Measurements from ENCODE around the gene NME3.

The NME3 gene

DNA sequence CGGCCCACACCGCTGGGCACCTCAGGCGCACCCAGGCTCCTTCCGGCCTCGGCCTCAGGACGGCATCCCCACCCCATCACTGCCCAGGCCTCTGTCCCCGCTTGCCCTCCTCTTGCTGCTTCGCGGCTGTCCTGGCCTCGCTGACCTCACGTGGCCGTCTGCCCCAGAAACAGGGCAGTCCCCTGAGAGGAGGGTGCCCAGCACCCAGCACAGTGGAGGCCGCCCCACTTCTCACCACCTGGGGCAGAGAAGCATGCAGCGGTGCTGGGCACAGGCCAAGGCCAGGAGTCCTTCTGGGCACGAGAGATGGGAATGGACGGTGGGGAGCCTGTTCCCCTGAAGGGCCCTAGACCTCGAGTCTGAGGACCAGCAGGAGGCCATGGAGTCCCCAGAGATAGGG, 46.4 kb upstream of the NME3 start:
- DNase-seq (ENCODE audit: low read depth) = no peak
- no peak overlapping the region for H3K4me3 ChIP-seq (ENCODE audit: low read length)
- TF ChIP-seq, protein P1, sequence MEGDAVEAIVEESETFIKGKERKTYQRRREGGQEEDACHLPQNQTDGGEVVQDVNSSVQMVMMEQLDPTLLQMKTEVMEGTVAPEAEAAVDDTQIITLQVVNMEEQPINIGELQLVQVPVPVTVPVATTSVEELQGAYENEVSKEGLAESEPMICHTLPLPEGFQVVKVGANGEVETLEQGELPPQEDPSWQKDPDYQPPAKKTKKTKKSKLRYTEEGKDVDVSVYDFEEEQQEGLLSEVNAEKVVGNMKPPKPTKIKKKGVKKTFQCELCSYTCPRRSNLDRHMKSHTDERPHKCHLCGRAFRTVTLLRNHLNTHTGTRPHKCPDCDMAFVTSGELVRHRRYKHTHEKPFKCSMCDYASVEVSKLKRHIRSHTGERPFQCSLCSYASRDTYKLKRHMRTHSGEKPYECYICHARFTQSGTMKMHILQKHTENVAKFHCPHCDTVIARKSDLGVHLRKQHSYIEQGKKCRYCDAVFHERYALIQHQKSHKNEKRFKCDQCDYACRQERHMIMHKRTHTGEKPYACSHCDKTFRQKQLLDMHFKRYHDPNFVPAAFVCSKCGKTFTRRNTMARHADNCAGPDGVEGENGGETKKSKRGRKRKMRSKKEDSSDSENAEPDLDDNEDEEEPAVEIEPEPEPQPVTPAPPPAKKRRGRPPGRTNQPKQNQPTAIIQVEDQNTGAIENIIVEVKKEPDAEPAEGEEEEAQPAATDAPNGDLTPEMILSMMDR (conservative IDR thresholded peaks at IDR 0.05; ENCODE audit: low read length) = no peak

DNA sequence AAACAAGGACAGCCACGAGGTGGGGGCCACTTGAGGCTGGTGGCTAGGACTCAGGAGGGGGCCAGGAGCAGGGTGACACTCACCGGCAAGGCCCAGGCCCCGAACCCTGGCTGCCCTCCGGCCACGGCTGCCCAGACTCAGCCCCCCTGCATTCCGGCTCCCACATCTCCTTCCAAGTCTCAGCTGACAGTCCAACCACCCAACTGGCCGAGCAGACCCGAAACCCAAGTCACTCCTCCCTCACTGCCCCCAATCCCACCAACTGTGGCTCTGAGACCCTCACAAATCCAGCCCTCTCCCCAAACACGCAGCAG, 45.9 kb upstream of the NME3 start:
- H3K4me3 ChIP-seq (ENCODE audit: low read length) = no peak overlapping the region
- TF ChIP-seq, protein P1 (conservative IDR thresholded peaks at IDR 0.05; ENCODE audit: low read length) = no peak
- DNase-seq (ENCODE audit: low read depth) = no peak

DNA sequence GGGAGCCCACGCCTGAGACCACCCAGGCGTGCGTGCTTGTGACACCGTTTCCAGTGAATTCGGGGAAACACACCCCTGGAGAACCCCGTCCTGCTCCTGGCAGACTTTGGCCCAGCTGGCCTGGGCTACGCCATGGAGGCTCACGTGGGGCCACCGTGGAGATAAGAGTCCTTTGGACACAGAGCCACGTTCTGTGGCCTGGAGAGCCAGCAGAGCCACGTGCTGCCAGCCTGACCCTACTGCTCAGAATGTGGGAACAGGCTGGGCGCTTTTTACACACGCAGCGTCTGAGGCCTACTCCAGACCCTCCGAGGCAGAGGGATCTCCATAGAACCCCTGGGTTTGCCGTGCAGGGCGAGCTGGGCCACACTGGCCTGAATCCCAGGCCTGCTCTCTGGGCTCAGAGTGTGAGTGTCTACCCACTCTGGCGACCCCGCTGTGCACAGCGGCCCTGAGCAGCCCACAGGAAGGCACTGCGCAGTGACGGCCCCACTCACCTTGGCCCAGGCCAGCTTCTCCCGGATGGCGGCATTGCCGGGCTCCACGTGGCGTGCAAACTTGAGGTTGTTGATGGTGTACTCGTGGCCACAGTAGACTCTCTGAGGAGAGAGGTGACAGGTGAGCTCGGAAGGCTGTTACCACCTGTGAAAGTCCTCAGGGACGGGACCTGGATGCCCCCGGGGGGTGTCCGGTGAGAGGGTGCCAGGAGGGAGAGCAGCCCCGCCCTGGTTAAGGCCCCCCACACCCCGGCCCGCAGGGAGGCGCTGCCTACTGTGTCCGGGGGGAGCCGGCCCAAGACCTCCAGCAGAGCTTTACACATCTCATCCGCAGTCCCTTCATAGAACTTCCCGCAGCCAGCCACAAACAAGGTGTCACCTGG, 45.3 kb upstream of the NME3 start:
- DNase-seq (ENCODE audit: low read depth) = no peak
- TF ChIP-seq, protein P1 (conservative IDR thresholded peaks at IDR 0.05; ENCODE audit: low read length) = no peak
- no peak overlapping the region for H3K4me3 ChIP-seq (ENCODE audit: low read length)

DNA sequence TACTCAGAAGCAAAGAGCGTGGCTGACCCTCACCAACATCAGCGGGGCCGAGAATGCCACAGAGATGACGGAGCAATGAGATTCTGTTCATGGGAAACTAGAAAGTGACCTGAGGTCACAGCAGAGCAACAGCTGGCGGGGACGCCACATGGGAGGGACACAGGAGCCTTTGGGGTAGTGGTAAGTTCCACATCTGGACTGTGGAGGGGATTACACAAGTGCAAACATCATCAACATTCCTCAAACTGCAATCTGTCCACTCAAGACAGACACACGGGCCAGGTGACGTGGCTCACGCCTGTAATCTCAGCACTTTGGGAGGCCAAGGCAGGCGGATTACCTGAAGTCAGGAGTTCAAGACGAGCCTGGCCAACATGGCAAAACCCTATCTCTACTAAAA, 44.1 kb upstream of the NME3 start:
- DNase-seq (ENCODE audit: low read depth) = no peak
- H3K4me3 ChIP-seq (ENCODE audit: low read length) = no peak overlapping the region
- TF ChIP-seq, protein P1 (conservative IDR thresholded peaks at IDR 0.05; ENCODE audit: low read length) = no peak

DNA sequence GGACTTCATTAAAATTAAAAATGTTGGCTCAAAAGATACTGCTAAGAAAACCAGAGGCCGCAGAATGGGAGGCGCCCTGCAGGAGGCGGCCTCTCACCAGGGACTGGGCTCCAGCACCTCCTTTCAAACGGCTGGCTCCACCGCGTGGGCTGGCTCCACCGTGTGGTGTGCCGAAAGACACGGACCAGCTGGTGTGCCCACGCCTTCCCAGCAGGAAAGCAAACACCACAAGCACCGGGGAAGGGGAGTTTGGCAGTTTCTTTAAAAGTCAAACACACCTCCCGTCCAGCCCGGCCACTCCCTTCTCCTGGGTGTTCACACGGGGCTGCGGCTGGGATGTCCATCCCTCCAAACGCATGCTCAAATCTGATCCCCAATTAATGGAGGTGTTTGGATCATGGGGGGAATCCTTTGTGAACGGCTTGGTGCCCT, 41.4 kb upstream of the NME3 start:
- TF ChIP-seq, protein P1 (conservative IDR thresholded peaks at IDR 0.05; ENCODE audit: low read length) = peak; percentile 57
- H3K4me3 ChIP-seq (ENCODE audit: low read length) = no peak overlapping the region
- DNase-seq (ENCODE audit: low read depth) = peak; percentile 74

DNA sequence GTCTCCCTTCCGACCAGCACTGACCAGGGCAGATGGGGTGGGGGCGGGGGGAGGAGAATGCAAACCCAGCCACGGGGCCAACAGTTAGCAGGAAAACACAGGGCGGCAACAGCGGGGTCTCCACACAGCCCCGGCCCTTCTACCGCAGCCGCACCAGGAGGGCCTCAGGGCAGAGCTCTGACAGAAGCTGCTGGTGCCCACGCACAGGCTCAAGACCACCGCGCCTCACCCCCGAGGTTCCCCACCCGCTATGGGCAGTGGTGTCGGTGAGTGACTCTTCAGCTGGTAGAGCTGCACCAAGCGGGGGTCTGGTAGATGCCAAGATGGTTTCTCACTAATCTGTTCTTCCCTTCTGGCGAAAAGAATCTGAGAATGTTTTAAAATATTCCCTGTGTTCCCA, 39.2 kb upstream of the NME3 start:
- H3K4me3 ChIP-seq (ENCODE audit: low read length) = no peak overlapping the region
- TF ChIP-seq, protein P1 (conservative IDR thresholded peaks at IDR 0.05; ENCODE audit: low read length) = no peak
- no peak for DNase-seq (ENCODE audit: low read depth)

DNA sequence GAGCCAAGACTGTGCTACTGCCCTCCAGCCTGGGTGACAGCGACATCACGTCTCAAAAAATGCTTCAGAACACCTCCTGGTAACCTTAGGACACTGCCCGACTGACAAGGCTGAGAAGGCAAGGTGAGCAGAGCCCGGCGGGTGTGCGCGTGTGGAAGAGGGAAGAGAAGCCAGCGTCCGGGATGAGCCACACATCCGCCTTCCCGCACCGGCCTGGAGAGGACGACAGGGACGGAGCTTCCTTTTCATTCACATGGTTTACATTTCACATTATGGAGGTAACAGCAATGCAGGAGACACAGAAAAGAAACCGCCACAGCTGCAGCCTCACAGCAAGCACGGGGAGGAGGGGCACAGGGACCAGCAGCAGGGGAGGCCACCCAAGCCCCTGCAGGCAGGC, 38.8 kb upstream of the NME3 start:
- TF ChIP-seq, protein P1 (conservative IDR thresholded peaks at IDR 0.05; ENCODE audit: low read length) = no peak
- no peak overlapping the region for H3K4me3 ChIP-seq (ENCODE audit: low read length)
- no peak for DNase-seq (ENCODE audit: low read depth)
